Measurements from ENCODE around the gene MYCBP2. TPM values are rescaled to one million over a fixed set of nuclear protein-coding genes. Genes with fewer than 3 reads are reported as not detected.

Gene MYCBP2
- 140 and 155 TPM in 2 replicates for total RNA-seq

GRCh38 chr13:77326905-77327604 is at the start of gene MYCBP2:
MYCBP2 (minus strand) TSS chr13:77327094; CDS start chr13:77326775, 319 bp downstream.
- H2AFZ ChIP-seq (ENCODE audit: low read length): peak within 1 kb of the TSS; percentile 90
- peaks cover 22% of the 10 kb centered on the region for H3K4me1 ChIP-seq (ENCODE audit: insufficient read depth, low read length)
- H3K4me3 ChIP-seq (ENCODE audit: insufficient read depth, low read length): peak within 1 kb of the TSS; percentile 85
- H3K27me3 ChIP-seq (ENCODE audit: insufficient read depth, low read length): no peaks in the 10 kb centered on the region
- peaks cover 45% of the 10 kb centered on the region for H3K79me2 ChIP-seq (ENCODE audit: insufficient read depth, low read length)
- peak; percentile 99 for DNase-seq (ENCODE audit: insufficient read length, low spot score, missing footprints)
- H3K4me2 ChIP-seq (ENCODE audit: insufficient read depth, low read length): peak within 1 kb of the TSS; percentile 90
- no peaks in the 10 kb centered on the region for H3K36me3 ChIP-seq (ENCODE audit: insufficient read depth, low read length)
- H3K9me3 ChIP-seq (ENCODE audit: low read depth, low read length): no peaks in the 10 kb centered on the region
- no peak for TF ChIP-seq CTCF (IDR thresholded peaks at IDR 0.05; ENCODE audit: extremely low read depth, low read depth, low read length)
- H4K20me1 ChIP-seq (ENCODE audit: insufficient read depth, low read length): peaks cover 40% of the 10 kb centered on the region
- H3K27ac ChIP-seq (ENCODE audit: low read depth, low read length): peak within 1 kb of the TSS; percentile 34

GRCh38 chr13:77375560-77376108 is 48.7 kb upstream of the MYCBP2 start:
- no peaks in the 10 kb centered on the region for H3K4me1 ChIP-seq (ENCODE audit: insufficient read depth, low read length)
- no peak overlapping the region for H2AFZ ChIP-seq (ENCODE audit: low read length)
- no peaks in the 10 kb centered on the region for H3K36me3 ChIP-seq (ENCODE audit: insufficient read depth, low read length)
- peak; percentile 53 for DNase-seq (ENCODE audit: insufficient read length, low spot score, missing footprints)
- H3K79me2 ChIP-seq (ENCODE audit: insufficient read depth, low read length): no peaks in the 10 kb centered on the region
- H3K27me3 ChIP-seq (ENCODE audit: insufficient read depth, low read length): peaks cover 3% of the 10 kb centered on the region
- H4K20me1 ChIP-seq (ENCODE audit: insufficient read depth, low read length): no peaks in the 10 kb centered on the region
- no peak overlapping the region for H3K27ac ChIP-seq (ENCODE audit: low read depth, low read length)
- H3K4me2 ChIP-seq (ENCODE audit: insufficient read depth, low read length): no peak overlapping the region
- H3K9me3 ChIP-seq (ENCODE audit: low read depth, low read length): no peaks in the 10 kb centered on the region
- TF ChIP-seq CTCF (IDR thresholded peaks at IDR 0.05; ENCODE audit: extremely low read depth, low read depth, low read length): no peak
- no peak overlapping the region for H3K4me3 ChIP-seq (ENCODE audit: insufficient read depth, low read length)

- no peaks in the 10 kb centered on the region for H3K79me2 ChIP-seq (ENCODE audit: insufficient read depth, low read length)
- no peak overlapping the region for H3K4me3 ChIP-seq (ENCODE audit: insufficient read depth, low read length)
- H3K27ac ChIP-seq (ENCODE audit: low read depth, low read length): no peak overlapping the region
- DNase-seq (ENCODE audit: insufficient read length, low spot score, missing footprints): no peak
- TF ChIP-seq CTCF (IDR thresholded peaks at IDR 0.05; ENCODE audit: extremely low read depth, low read depth, low read length): no peak
- no peaks in the 10 kb centered on the region for H3K9me3 ChIP-seq (ENCODE audit: low read depth, low read length)
- H3K4me2 ChIP-seq (ENCODE audit: insufficient read depth, low read length): no peak overlapping the region
- H3K36me3 ChIP-seq (ENCODE audit: insufficient read depth, low read length): no peaks in the 10 kb centered on the region
- H3K27me3 ChIP-seq (ENCODE audit: insufficient read depth, low read length): peaks cover 3% of the 10 kb centered on the region
- H3K4me1 ChIP-seq (ENCODE audit: insufficient read depth, low read length): no peaks in the 10 kb centered on the region
- no peaks in the 10 kb centered on the region for H4K20me1 ChIP-seq (ENCODE audit: insufficient read depth, low read length)
- H2AFZ ChIP-seq (ENCODE audit: low read length): no peak overlapping the region
These were observed 47.9 kb upstream of the MYCBP2 start for GRCh38 chr13:77374786-77375185.

GRCh38 chr13:77374339-77374738 is 47.4 kb upstream of the MYCBP2 start:
- Histone ChIP-seq H2AFZ (ENCODE audit: low read length) (no peak overlapping the region), H3K27me3 (ENCODE audit: insufficient read depth, low read length) (peaks cover 3% of the 10 kb centered on the region), H3K4me2 (ENCODE audit: insufficient read depth, low read length) (no peak overlapping the region), H4K20me1 (ENCODE audit: insufficient read depth, low read length) (no peaks in the 10 kb centered on the region), H3K4me3 (ENCODE audit: insufficient read depth, low read length) (no peak overlapping the region), H3K9me3 (ENCODE audit: low read depth, low read length) (no peaks in the 10 kb centered on the region), H3K4me1 (ENCODE audit: insufficient read depth, low read length) (no peaks in the 10 kb centered on the region), H3K79me2 (ENCODE audit: insufficient read depth, low read length) (no peaks in the 10 kb centered on the region), H3K36me3 (ENCODE audit: insufficient read depth, low read length) (no peaks in the 10 kb centered on the region), H3K27ac (ENCODE audit: low read depth, low read length) (no peak overlapping the region)
- TF ChIP-seq CTCF (IDR thresholded peaks at IDR 0.05; ENCODE audit: extremely low read depth, low read depth, low read length): no peak
- no peak for DNase-seq (ENCODE audit: insufficient read length, low spot score, missing footprints)

All from osteoblast (primary cell).